Activated naive CD4-positive, alpha-beta T cell treated with anti-CD3 and anti-CD28 coated beads, Interleukin-2, amount 50 U/mL, for 72 hours (primary cell): ENCODE data around the gene ZNF331. TPM values are rescaled to one million over a fixed set of nuclear protein-coding genes. Genes with fewer than 3 reads are reported as not detected.
A peak's percentile ranks its signal among the peaks of the same experiment; 100 is the strongest.

Experiments
- ATAC-seq, 2 donors: fragments of 150-1000 bp; cut with Tn5 transposase; 2 replicates each; pipeline ENCODE4 v1.10.0; 2021; ENCODE audit warnings: mild to moderate bottlenecking in 2 of 2, moderate library complexity in 2 of 2
- DNase-seq, 2 donors: peaks; one replicate each; pipeline ENCODE4 v3.0.0; 2021 to 2022; ENCODE audit warnings: low spot score in 2 of 2
- H3K27ac Mint-ChIP-seq, 2 donors: one replicate each; pipeline ENCODE4 v1.8.0; 2022; ENCODE audit warnings: mild to moderate bottlenecking in 2 of 2, mixed read lengths in 2 of 2
- H3K36me3 Mint-ChIP-seq, 2 donors: one replicate each; pipeline ENCODE4 v1.8.0; 2022; ENCODE audit warnings: mixed read lengths in 2 of 2
- H3K9me3 Mint-ChIP-seq, 2 donors: one replicate each; pipeline ENCODE4 v1.8.0; 2022; ENCODE audit warnings: mixed read lengths in 2 of 2
- total RNA-seq, 2 donors: library from RNA; stranded (reverse); gene quantifications; one replicate each; pipeline ENCODE4 v1.2.3, GENCODE V29; 2022

The ZNF331 gene
- total RNA-seq, 2 donors from 2014 or later, result 28.7 to 69.3 TPM

DNA sequence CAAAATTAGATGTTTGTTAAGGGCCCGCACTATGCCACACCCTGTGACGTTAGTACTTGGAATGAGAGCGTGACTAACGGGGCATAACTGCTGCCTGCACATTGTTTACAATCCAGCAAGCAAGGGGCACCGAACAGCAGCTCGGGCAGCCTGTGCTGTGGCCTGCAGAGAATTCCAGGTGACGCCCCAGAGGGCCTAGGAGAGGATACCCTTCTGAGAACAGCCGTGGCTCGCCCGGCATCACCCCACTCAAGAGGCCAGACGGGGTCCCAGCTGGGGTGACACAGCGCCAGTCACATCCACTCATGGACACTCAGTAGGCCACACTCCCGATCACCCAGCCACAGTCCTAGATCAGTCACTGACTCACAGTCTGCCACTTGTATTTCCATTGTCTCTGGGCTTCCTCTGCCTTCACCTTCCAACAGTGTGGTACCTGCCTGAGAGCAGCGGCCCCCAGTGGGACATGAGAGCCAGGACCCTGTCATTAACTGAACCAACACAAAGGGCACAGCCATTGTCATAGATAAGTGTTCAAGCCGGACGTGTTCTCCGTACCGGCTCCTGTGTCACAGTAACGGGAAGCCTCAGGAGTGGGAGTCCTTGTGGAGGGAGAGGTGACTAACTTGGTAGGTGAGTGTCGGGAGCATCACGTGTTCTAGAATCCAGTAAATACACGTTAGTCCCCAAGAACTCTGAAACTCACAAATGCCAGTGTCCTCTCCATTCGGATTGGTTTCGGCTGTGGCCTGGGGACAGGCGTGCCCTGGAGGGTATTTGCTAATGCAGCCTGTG is 7.5 kb downstream of the ZNF331 start:
- H3K36me3 Mint-ChIP-seq, result peaks cover 46 to 76% of the 10 kb centered on the region in 2 donors

DNA sequence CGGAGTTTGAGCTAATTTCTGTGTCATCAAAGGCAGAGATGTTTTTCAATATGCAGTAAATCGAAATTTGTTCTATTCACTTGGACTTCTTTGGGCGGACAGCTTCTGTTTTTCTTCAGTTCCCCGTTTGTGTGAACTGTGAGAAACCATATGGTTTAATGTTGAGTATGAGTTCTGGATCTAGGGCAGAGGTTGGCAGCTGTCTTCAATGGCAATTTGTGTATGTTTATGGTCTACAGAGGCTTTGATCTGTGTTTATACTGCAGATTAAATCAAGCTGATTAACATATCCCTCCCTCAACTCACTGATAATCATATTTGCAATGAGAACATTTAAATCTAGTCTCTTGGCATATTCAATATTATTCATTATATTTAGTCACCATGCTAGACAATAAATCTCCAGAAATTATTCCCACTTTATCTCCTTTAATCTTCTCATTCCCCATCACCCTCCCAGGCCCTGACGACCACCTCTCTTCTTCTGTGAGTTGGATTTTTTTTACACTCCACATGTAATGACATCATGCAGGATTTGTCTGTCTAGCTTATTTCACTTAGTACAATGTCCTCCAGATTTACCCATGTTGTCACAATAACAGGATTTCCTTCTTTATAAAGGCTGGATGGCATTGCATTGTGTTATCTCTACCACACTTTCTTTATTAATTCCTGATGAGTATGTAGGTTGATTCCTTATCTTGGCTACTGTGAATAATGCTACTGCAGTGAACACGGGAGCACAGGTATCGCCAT is 9.0 kb downstream of the ZNF331 start:
- peaks cover 0 to 4% of the 10 kb centered on the region in 2 donors for H3K9me3 Mint-ChIP-seq
- H3K36me3 Mint-ChIP-seq, result peaks cover 41 to 76% of the 10 kb centered on the region in 2 donors
- ATAC-seq (no peak), DNase-seq (no peak)
- no peak overlapping the region for H3K27ac Mint-ChIP-seq

More for the DNA sequence above, 7.5 kb downstream of the ZNF331 start:
- peak overlapping the region in 1 of 2 donors; percentile 56 for H3K27ac Mint-ChIP-seq
- DNase-seq (no peak), ATAC-seq (peak in 1 of 2 donors; percentile 41)
- peaks cover 0 to 4% of the 10 kb centered on the region in 2 donors for H3K9me3 Mint-ChIP-seq

DNA sequence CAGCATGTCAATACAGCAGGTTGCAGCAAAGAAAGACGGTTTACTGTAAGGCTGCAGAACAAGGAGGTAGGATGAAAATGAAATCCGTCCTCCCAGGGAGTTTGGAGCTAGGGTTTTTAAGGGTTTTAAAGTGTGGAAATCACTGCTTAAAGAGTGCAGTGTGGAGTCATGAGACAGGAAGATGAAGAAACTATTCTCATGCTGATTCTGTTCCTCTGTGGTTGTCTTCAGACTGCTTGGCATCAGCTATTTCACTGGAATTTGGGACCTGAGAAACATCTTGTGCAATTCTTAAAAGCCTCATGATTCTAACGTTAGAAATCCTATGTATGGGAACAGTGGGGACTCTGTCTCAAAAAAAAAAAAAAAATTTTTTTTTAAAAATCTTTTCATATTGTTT is 11.4 kb downstream of the ZNF331 start:
- H3K27ac Mint-ChIP-seq, result no peak overlapping the region
- ATAC-seq (no peak), DNase-seq (no peak)
- H3K36me3 Mint-ChIP-seq, result peaks cover 33 to 71% of the 10 kb centered on the region in 2 donors
- peaks cover 0 to 4% of the 10 kb centered on the region in 2 donors for H3K9me3 Mint-ChIP-seq

DNA sequence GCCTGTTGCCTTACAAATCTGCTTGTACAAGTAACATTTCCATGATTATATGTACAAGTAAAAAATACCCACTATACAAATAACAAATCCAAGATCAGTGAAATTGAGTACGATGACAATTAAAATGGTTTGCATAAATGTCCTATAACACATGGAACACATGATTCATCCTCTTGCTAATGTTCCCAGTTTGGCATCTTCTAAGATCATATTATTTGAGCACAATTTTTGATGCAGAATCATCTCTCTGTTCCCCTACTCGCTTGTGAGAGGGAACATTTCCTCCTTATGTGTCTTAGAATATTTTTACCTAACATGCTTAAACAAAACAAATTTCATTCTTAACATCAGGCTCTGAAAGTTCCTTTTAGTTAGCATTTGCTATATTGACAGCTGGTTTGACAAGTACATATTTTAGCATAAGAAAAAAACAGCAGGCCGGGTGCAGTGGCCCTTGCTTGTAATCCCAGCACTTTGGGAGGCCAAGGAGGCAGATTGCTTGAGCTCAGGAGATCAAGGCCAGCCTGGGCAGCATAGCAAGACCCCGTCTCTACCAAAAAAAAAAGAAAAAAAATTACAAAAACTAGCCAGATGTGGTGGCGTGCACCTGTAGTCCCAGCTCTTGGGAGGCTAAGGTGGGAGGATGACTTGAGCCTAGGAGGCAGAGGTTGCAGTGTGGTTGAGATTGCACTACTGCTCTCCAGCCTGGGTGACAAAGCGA is 14.2 kb downstream of the ZNF331 start:
- DNase-seq (no peak), ATAC-seq (no peak)
- peaks cover 0 to 4% of the 10 kb centered on the region in 2 donors for H3K9me3 Mint-ChIP-seq
- peak overlapping the region in 1 of 2 donors; percentile 37 for H3K27ac Mint-ChIP-seq
- H3K36me3 Mint-ChIP-seq, result peaks cover 38 to 70% of the 10 kb centered on the region in 2 donors

DNA sequence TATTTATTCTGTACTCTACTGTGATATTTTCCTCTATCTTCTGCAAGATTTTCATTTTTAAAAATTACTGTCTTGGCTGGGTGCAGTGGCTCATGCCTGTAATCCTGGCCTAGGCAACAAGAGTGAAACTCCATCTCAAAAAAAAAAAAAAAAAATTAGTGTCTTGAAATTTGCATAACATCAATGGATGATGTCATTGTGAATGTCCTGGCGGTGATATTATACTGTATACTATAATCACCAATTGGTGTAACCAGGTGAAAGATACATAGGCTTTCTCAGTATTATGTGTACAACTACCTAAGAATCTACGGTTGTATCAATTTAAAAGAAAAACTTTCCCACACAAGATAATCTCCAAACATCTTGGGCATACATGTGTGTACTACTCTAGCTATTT is 15.2 kb downstream of the ZNF331 start:
- peak overlapping the region; percentile 72 to 98 for H3K27ac Mint-ChIP-seq
- DNase-seq (no peak), ATAC-seq (peak; percentile 31 to 33)
- peaks cover 0 to 4% of the 10 kb centered on the region in 2 donors for H3K9me3 Mint-ChIP-seq
- H3K36me3 Mint-ChIP-seq, result peaks cover 29 to 73% of the 10 kb centered on the region in 2 donors

DNA sequence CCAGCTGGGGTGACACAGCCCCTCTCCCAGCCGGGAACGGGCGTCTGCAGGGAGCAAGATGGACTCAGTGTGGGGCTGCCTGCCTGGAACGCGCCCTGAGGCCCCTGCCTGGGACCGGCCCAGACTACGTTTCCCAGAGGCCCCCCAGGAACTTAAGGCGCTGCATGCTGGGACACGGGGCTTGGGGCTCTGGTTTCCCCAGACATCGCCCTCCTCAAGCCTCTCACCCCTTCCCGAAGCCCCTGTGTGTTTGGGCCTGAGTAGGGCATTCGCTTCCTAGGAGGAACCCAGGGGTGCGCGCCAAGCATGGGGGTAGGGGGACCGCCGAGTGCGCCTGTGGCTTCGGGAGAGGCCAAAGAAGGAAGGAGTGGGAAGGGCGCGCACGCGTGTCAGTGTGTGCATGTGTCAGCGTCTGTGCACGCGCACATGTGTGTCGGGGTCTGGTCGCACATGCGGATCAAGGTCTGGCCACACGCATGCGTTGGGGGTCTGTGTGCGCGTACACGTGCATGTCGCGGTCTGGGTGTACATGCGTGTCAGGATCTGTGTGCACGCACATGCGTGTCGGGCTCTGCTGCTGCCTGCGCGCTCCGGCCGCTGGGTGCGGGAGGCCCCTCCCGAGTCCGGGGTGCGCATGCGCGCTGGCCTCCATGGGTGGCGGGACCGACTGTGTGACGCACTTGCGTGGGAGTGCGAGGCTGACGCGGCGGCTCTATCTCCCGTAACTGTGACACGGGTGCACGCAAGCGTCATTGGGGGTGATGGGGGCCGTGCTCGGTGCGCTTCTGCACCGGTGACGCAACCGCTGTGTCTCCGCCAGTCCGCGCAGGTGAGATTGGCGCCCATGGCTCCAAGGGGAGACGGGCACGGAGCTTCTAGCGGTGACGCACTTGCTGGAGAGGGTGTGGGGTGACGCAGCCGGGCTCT is 16.2 kb downstream of the ZNF331 start:
- peak; percentile 90 for ATAC-seq
- peaks cover 23 to 73% of the 10 kb centered on the region in 2 donors for H3K36me3 Mint-ChIP-seq
- peak; percentile 81 to 94 for DNase-seq
- peak overlapping the region; percentile 98 to 99 for H3K27ac Mint-ChIP-seq
- H3K9me3 Mint-ChIP-seq, result peaks cover 0 to 4% of the 10 kb centered on the region in 2 donors

DNA sequence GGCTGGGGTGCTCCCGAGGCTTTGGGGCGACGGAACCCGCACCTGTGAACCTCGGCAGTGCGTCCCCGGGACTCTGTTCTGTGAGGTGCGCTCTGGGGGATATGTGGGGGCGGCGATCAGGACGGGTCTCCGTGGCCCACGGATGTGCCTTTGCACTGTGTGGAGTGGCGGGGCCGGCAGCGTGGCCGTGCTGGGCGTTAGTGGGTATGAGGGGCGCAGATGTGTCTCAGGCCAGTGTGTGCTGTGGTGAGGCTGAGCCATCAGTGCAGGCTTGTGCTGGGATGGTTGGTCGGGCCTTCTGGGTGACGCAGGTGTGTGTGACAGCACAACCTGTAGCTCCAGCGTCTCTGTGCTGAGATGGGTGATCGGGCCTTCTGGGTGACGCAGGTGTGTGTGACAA is 16.9 kb downstream of the ZNF331 start:
- peaks cover 0 to 2% of the 10 kb centered on the region in 2 donors for H3K9me3 Mint-ChIP-seq
- ATAC-seq (peak in 1 of 2 donors; percentile 41), DNase-seq (no peak)
- H3K27ac Mint-ChIP-seq, result peak overlapping the region; percentile 98 to 99
- peaks cover 17 to 73% of the 10 kb centered on the region in 2 donors for H3K36me3 Mint-ChIP-seq

DNA sequence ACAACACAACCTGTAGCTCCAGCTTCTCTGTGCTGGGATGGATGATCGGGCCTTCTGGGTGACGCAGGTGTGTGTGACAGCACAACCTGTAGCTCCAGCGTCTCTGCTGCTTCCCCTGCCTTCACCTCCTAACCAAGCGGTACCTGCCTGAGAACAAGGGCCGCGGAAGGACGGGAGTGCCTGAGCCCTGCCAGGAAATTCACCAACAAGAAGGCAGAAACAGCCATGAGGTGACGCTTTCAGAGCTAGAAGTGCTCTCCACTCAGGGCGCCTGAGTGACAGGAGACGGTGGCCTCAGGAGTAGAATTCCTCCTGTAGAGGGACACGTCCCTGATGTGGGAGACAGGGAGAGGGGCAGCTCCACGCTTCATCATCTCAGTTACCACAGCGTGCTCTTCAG is 17.4 kb downstream of the ZNF331 start:
- no peak for ATAC-seq
- Mint-ChIP-seq H3K27ac (peak overlapping the region; percentile 98 to 99), H3K9me3 (no peaks in the 10 kb centered on the region), H3K36me3 (peaks cover 14 to 75% of the 10 kb centered on the region in 2 donors)
- DNase-seq, result no peak

DNA sequence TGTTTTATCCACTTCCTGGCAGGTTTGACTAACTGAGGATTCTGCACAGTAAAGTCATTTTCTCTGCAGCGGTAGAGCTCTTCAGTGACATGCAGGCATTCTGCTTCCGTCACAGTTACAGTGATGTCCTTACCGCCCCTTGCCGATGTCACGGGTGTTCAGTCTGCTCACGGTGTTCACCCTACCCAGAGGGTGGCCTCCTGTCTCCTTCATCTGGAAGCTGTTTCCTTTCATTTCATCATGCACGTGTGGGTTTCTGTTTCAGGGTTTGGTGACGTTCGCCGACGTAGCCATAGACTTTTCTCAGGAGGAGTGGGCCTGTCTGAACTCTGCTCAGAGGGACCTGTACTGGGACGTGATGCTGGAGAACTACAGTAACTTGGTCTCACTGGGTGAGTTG is 33.4 kb downstream of the ZNF331 start:
- DNase-seq (no peak), ATAC-seq (no peak)
- Mint-ChIP-seq H3K9me3 (peaks cover 13 to 23% of the 10 kb centered on the region in 2 donors), H3K27ac (no peak overlapping the region), H3K36me3 (peaks cover 41 to 87% of the 10 kb centered on the region in 2 donors)

DNA sequence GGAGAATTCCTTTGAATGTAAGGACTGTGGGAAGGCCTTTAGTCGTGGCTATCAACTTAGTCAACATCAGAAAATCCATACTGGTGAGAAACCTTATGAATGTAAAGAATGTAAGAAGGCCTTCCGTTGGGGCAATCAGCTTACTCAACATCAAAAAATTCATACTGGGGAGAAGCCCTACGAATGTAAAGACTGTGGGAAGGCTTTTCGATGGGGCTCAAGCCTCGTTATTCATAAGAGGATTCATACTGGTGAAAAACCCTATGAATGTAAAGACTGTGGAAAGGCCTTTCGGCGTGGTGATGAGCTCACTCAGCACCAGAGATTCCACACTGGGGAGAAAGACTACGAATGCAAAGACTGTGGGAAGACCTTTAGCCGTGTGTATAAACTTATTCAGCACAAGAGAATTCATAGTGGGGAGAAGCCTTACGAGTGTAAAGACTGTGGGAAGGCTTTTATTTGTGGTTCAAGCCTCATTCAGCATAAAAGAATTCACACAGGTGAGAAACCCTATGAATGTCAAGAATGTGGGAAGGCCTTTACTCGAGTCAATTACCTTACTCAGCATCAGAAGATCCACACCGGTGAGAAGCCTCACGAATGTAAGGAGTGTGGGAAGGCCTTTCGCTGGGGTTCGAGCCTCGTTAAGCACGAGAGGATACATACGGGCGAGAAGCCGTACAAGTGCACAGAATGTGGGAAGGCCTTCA is 39.2 kb downstream of the ZNF331 start:
- H3K27ac Mint-ChIP-seq, result no peak overlapping the region
- DNase-seq, result no peak
- H3K36me3 Mint-ChIP-seq, result peaks cover 60 to 88% of the 10 kb centered on the region in 2 donors
- peaks cover 35 to 39% of the 10 kb centered on the region in 2 donors for H3K9me3 Mint-ChIP-seq
- ATAC-seq, result no peak

DNA sequence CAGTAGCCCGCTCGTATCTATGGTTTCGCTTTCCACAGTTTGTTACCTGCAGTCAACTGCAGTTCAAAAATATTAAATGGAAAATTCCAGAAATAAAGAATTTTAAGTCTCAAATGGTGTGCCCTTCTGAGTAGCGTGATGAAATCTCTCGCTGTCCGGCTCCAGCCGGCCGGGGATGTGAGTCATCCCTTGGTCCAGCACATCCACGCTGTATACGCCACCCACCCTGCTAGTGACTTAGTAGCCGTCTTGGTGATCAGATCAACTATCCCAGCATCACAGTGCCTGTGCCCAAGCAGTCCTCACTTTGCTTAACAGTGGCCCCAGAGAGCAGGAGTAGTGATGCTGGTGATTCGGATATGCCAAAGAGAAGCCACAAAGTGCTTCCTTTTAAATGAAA is 40.0 kb downstream of the ZNF331 start:
- no peak for DNase-seq
- H3K9me3 Mint-ChIP-seq, result peaks cover 35 to 39% of the 10 kb centered on the region in 2 donors
- H3K27ac Mint-ChIP-seq, result no peak overlapping the region
- no peak for ATAC-seq
- peaks cover 59 to 81% of the 10 kb centered on the region in 2 donors for H3K36me3 Mint-ChIP-seq

DNA sequence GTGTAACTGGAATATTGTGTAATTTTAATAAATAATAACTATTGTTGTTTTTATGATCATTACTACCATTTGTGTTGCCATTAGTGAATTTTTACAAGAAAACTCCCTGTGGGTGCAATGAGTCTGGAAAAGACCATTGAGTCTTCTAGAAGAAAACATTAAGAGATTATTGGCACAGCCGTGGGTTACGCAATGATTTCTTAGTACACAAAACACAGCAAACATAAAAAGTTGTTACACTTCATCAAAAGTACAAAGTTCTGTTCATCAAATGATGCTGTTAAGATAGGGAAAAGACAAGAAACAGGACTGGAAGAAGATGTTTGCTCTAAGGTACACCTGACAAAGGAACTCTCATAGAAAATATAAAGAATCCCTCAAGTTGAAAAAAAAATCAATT is 41.6 kb downstream of the ZNF331 start:
- no peak overlapping the region for H3K27ac Mint-ChIP-seq
- peaks cover 55 to 73% of the 10 kb centered on the region in 2 donors for H3K36me3 Mint-ChIP-seq
- ATAC-seq (no peak), DNase-seq (no peak)
- peaks cover 35 to 36% of the 10 kb centered on the region in 2 donors for H3K9me3 Mint-ChIP-seq

DNA sequence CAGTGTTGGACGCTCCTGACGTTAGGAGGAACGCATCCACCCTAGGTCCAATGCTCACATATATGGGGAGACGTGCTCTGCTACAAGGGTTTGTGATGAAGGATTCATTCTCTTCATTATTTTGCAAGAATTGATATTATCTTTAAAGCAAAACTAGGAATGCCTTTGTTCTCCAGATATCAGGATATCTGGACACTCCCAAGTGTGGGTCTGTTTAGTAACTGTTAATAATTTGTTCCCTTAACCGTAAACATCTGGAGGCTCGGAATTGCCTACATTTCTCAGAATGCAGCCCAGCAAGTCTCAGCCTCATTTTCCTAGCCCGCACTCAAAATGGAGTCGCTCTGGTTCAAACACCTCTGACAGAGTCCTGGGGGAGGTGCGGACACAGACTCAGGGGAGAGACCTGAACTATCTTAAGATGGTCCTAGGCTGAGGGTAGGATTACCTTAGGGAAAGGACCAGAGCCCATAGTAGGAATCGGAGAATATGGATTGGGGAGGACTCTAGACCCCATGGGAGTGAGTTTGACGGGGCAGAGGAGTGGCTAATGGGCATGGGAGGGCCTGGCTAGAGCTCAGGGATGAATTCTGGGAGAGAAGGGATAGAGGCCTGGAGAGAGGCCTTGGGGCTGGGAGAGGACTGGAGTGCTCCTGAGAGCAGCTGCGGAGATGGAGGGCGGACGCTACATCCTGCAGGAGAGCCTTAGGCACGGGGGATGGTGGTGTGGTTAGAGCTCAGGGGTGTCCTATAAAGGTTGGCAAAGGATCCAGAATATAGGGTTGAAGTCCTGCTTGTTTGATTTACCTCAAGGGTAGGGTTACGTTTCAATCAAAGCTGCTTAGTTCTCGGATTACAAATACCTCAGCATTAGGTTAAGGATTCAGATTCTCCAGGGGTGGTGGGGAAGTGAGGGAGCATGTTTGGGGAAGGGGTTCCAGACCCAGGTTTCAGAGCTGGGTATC is 43.2 kb downstream of the ZNF331 start:
- peaks cover 49 to 60% of the 10 kb centered on the region in 2 donors for H3K36me3 Mint-ChIP-seq
- ATAC-seq (peak in 1 of 2 donors; percentile 29), DNase-seq (no peak)
- H3K27ac Mint-ChIP-seq, result peak overlapping the region in 1 of 2 donors; percentile 15
- peaks cover 34% of the 10 kb centered on the region in 2 donors for H3K9me3 Mint-ChIP-seq

DNA sequence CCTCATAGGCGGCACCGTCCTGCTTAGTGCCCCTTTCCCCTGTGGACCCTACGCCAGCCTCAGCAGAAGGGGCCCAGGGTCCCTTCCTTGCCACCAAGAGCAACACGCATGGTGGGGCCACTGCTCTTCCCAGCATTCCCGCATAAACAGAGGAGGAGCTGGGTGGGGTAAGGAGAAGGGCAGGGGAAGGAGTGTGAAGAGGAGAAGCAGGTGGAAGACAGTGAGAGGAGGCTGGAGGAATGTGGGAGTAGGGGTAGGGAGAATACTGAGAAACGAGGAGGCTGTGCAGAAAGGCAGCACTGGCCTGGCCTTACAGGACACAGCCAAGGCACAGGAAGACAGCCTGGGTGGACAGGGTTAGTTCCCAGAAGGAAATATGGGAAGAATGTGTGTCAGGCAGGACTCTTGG is 43.9 kb downstream of the ZNF331 start:
- no peak overlapping the region for H3K27ac Mint-ChIP-seq
- H3K9me3 Mint-ChIP-seq, result peaks cover 27 to 31% of the 10 kb centered on the region in 2 donors
- H3K36me3 Mint-ChIP-seq, result peaks cover 47 to 57% of the 10 kb centered on the region in 2 donors
- DNase-seq, result no peak
- no peak for ATAC-seq
